Measurements from ENCODE around the gene TPGS1.

- TF ChIP-seq CTCF (IDR thresholded peaks at IDR 0.05; ENCODE audit: low read depth, low read length, poor library complexity, severe bottlenecking): no peak
- no peak for TF ChIP-seq EZH2phosphoT487 (IDR thresholded peaks at IDR 0.05; ENCODE audit: borderline replicate concordance, low read length)
Observed at GRCh38 chr19:540867-541637, 33.8 kb downstream of the TPGS1 start.
